PC-9 (cell line): Measurements from ENCODE around the gene PGRMC2. TPM values are rescaled to one million over a fixed set of nuclear protein-coding genes. Genes with fewer than 3 reads are reported as not detected.

Experiments used
- BruUV-seq: library from RNA; stranded (reverse); fragments of 400-500 nt; replicated peaks from 2 replicates; lab custom pipeline; 2021; lab: Mats Ljungman, UMichigan
- CTCF ChIA-PET: fragments of 300-600 bp; sonication (Branson Sonifier 250); formaldehyde crosslinking; loops from one replicate; lab custom pipeline; 2022; ENCODE audit warnings: antibody characterized with exemption; lab: Charles Lee
- POLR2A ChIA-PET: fragments of 300-600 bp; sonication (Branson Sonifier 250); formaldehyde crosslinking; loops from one replicate; lab custom pipeline; 2022; ENCODE audit warnings: antibody characterized with exemption; ENCODE audit not compliant: unreplicated experiment; lab: Charles Lee
- DNase-seq, 2 experiments: peaks; one replicate each; pipeline versions ENCODE4 v3.0.0 to v3.0.0-alpha.2; 2015 to 2022; ENCODE audit warnings: mixed read lengths in 1 of 2
- H2AFZ ChIP-seq: fragments of 200-600 bp; sonication (generic); 2 replicates; pipeline ENCODE4 v1.8.1; 2017; ENCODE audit warnings: antibody characterized with exemption
- H3F3A ChIP-seq: fragments of 200-600 bp; sonication (generic); 2 replicates; pipeline ENCODE4 v1.8.1; 2017; ENCODE audit warnings: antibody characterized with exemption, mild to moderate bottlenecking, low read depth; ENCODE audit not compliant: insufficient read depth
- H3K27ac ChIP-seq: fragments of 200-600 bp; sonication (generic); 2 replicates; pipeline ENCODE4 v1.6.1; 2016; ENCODE audit warnings: mixed run types
- H3K27me3 ChIP-seq: fragments of 200-600 bp; sonication (generic); 2 replicates; pipeline ENCODE4 v1.6.1; 2016; ENCODE audit warnings: low read depth, mixed run types; ENCODE audit not compliant: insufficient read depth
- H3K36me3 ChIP-seq: fragments of 200-600 bp; sonication (generic); 2 replicates; pipeline ENCODE4 v1.6.1; 2016; ENCODE audit warnings: low read depth, mixed run types
- H3K4me1 ChIP-seq: fragments of 200-600 bp; sonication (generic); replicated peaks from 2 replicates; pipeline ENCODE4 v1.6.1; 2016; ENCODE audit warnings: mixed run types; ENCODE audit not compliant: insufficient read depth
- H3K4me2 ChIP-seq: fragments of 200-600 bp; sonication (generic); 2 replicates; pipeline ENCODE4 v1.6.1; 2017; ENCODE audit warnings: mixed run types
- H3K4me3 ChIP-seq: fragments of 200-600 bp; sonication (generic); 2 replicates; pipeline ENCODE4 v1.6.1; 2016; ENCODE audit warnings: mixed run types
- H3K79me2 ChIP-seq: fragments of 200-600 bp; sonication (generic); 2 replicates; pipeline ENCODE4 v1.6.1; 2017; ENCODE audit warnings: low read depth, mixed run types
- H3K9me2 ChIP-seq: fragments of 200-600 bp; sonication (generic); 2 replicates; pipeline ENCODE4 v1.8.1; 2017; ENCODE audit warnings: mild to moderate bottlenecking; ENCODE audit not compliant: insufficient read depth
- H3K9me3 ChIP-seq: fragments of 200-600 bp; sonication (generic); 2 replicates; pipeline ENCODE4 v1.8.1; 2016; ENCODE audit warnings: low read depth; ENCODE audit not compliant: insufficient read depth
- H4K20me1 ChIP-seq: fragments of 200-600 bp; sonication (generic); 2 replicates; pipeline ENCODE4 v1.8.1; 2017; ENCODE audit not compliant: insufficient read depth
- EZH2 ChIP-seq: fragments of 200-600 bp; sonication (generic); IDR thresholded peaks from 2 replicates; pipeline ENCODE4 v1.8.0; 2017; ENCODE audit warnings: antibody characterized with exemption, low read depth
- intact Hi-C: fragments of 100-400 bp; cut with micrococcal nuclease; formaldehyde crosslinking; loops from one replicate; pipeline ENCODE4 v1.10.0; 2022; ENCODE audit not compliant: unreplicated experiment
- total RNA-seq: library from RNA; stranded (reverse); gene quantifications from 2 replicates; pipeline ENCODE4 v1.2.3, GENCODE V29; 2021
- TF ChIP-seq, protein P1 (sequence below): fragments of 200-600 bp; sonication (generic); conservative IDR thresholded peaks from 2 replicates; pipeline ENCODE4 v1.6.1; 2017; ENCODE audit warnings: mixed run types, antibody characterized with exemption, mild to moderate bottlenecking, moderate library complexity

Gene PGRMC2
- total RNA-seq, 1 experiment from 2014 or later, result 105 TPM

- no TSS peak for BruUV-seq
- Histone ChIP-seq H3K79me2 (peaks cover 12% of the 10 kb centered on the region), H3K4me2 (no peak overlapping the region), H3K27ac (no peak overlapping the region), H3K9me3 (no peaks in the 10 kb centered on the region), H3F3A (0 out of 2 replicates have a peak, but pooled peaks cover 2% of the 10 kb centered on the region), H3K9me2 (no peaks in the 10 kb centered on the region), H3K27me3 (no peaks in the 10 kb centered on the region), H4K20me1 (no peaks in the 10 kb centered on the region), H3K4me3 (no peak overlapping the region), H2AFZ (no peak overlapping the region), H3K36me3 (no peaks in the 10 kb centered on the region), H3K4me1 (peaks cover 9% of the 10 kb centered on the region)
- ChIA-PET CTCF (no interaction called here), POLR2A (no interaction called here)
- intact Hi-C loops, result no loop called here
- no peak for DNase-seq
- TF ChIP-seq, protein P1, sequence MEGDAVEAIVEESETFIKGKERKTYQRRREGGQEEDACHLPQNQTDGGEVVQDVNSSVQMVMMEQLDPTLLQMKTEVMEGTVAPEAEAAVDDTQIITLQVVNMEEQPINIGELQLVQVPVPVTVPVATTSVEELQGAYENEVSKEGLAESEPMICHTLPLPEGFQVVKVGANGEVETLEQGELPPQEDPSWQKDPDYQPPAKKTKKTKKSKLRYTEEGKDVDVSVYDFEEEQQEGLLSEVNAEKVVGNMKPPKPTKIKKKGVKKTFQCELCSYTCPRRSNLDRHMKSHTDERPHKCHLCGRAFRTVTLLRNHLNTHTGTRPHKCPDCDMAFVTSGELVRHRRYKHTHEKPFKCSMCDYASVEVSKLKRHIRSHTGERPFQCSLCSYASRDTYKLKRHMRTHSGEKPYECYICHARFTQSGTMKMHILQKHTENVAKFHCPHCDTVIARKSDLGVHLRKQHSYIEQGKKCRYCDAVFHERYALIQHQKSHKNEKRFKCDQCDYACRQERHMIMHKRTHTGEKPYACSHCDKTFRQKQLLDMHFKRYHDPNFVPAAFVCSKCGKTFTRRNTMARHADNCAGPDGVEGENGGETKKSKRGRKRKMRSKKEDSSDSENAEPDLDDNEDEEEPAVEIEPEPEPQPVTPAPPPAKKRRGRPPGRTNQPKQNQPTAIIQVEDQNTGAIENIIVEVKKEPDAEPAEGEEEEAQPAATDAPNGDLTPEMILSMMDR, result no peak
- TF ChIP-seq EZH2, result no peak
Observed at GRCh38 chr4:128291096-128291495, 3.5 kb upstream of the PGRMC2 start.

DNA sequence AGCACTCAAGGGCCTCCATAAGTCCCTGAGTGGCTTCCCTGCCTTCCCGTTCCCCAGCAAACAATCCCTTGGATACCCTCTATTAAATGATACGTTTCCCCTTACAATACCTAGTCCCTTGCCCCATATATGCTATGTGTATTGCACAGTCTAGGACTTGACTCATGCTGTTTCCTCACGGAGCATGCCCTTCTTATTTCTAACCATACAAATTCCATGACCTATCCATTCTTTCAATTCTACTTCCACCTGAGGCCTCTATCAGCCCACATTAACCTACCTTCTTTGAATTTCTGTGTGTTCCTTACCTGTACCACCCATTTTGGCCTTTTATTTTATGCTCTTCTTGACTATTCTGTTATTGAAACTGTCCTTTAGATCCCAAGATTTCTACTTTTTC is 2.9 kb upstream of the PGRMC2 start:
- Histone ChIP-seq H3K4me3 (no peak overlapping the region), H3K36me3 (no peaks in the 10 kb centered on the region), H3K9me2 (no peaks in the 10 kb centered on the region), H2AFZ (no peak overlapping the region), H3K27me3 (no peaks in the 10 kb centered on the region), H3K79me2 (peaks cover 18% of the 10 kb centered on the region), H3K4me2 (no peak overlapping the region), H3K4me1 (peaks cover 12% of the 10 kb centered on the region), H3K9me3 (no peaks in the 10 kb centered on the region), H4K20me1 (no peaks in the 10 kb centered on the region), H3K27ac (no peak overlapping the region), H3F3A (0 out of 2 replicates have a peak, but pooled peaks cover 3% of the 10 kb centered on the region)
- TF ChIP-seq EZH2, result no peak
- TF ChIP-seq, protein P1, result no peak
- no peak for DNase-seq
- ChIA-PET POLR2A (no interaction called here), CTCF (no interaction called here)
- no TSS peak for BruUV-seq
- intact Hi-C loops, result no loop called here

DNA sequence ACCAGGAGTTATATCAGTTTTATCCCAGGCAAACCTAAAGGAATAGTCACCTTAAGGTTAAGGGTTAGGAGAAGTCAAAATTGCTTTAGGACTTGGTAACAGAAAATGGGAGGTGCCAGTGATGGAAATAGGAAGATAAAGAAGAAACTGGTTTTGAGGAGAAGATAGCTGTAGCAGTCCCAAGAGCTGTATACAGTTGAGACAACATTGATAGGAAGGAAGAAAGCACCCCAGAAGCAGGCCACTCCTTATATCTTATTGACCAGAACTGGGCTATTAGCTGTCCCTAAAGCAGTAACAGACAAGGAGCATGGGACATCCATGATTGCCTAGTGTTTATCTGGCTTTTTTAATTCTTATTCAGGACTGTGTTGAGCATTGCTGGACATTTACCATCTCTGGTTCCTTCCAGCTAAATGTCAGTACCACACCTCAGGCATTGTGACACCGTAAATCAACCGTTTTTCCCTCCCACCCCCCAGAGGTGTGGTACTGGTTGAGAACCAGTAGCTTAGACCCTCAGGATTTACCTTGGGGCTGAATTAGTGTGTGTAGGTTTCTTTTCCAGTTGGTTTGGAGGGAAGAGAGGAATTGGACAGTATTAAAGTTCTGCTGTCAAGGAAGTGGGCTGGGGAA is 2.0 kb upstream of the PGRMC2 start:
- no peaks in the 10 kb centered on the region; the same call in 1 of the 2 replicates for H3K9me2 ChIP-seq
- no peaks in the 10 kb centered on the region for H3K9me3 ChIP-seq
- H3K36me3 ChIP-seq, result peaks cover 2% of the 10 kb centered on the region; the same call in 1 of the 2 replicates
- peaks cover 26% of the 10 kb centered on the region for H3K79me2 ChIP-seq
- intact Hi-C loops, result loop anchor here (5.0 kb wide), 2 partner anchors 47 to 238 kb away; no protein-coding TSS in a partner anchor
- H3K4me2 ChIP-seq, result peak overlapping the region; percentile 97
- no TSS peak for BruUV-seq
- CTCF ChIA-PET, result no interaction called here
- H2AFZ ChIP-seq, result no peak overlapping the region
- peak overlapping the region; percentile 87; the same call in 1 of the 2 replicates for H3K4me3 ChIP-seq
- POLR2A ChIA-PET, result no interaction called here
- H3K4me1 ChIP-seq, result peaks cover 21% of the 10 kb centered on the region
- DNase-seq, result no peak
- no peaks in the 10 kb centered on the region for H4K20me1 ChIP-seq
- H3F3A ChIP-seq, result 0 out of 2 replicates have a peak, but pooled peaks cover 3% of the 10 kb centered on the region
- TF ChIP-seq, protein P1, result no peak
- no peak for TF ChIP-seq EZH2
- H3K27ac ChIP-seq, result no peak overlapping the region
- H3K27me3 ChIP-seq, result no peaks in the 10 kb centered on the region
